ENCODE data around the gene PHACTR1.

GRCh38 chr6:12909833-12910232, 193.3 kb downstream of the PHACTR1 start:
- TF ChIP-seq REST (IDR thresholded peaks at IDR 0.05; ENCODE audit: low read depth) (no peak), EGR1 (IDR thresholded peaks at IDR 0.05) (no peak)

Measured in Ishikawa (cell line).